HG02870 (cell line): ENCODE results near the gene DIRAS2.

Experiments used
- ATAC-seq: cut with Tn5 transposase; IDR thresholded peaks from one replicate; pipeline ENCODE4 v1.9.1; 2021; ENCODE audit warnings: mild to moderate bottlenecking, moderate library complexity; ENCODE audit not compliant: unreplicated experiment

Gene DIRAS2

DNA sequence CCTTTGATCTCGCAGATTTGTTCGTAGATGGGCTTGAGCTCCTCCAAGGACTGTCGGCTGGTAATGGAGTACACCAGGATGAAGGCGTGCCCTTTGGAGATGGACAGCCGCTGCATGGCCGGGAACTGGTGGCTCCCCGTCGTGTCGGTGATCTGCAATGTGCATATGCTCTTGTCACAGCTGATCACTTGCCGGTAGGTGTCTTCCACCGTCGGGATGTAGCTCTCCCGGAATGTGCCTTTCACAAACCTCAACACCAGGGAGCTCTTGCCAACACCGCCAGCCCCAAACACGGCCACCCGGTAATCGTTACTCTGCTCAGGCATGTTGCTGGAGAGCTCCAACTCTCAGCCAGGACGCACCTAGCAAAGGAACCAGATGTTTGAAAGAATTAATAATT, 29.1 kb downstream of the DIRAS2 start:
- ATAC-seq = no peak

DNA sequence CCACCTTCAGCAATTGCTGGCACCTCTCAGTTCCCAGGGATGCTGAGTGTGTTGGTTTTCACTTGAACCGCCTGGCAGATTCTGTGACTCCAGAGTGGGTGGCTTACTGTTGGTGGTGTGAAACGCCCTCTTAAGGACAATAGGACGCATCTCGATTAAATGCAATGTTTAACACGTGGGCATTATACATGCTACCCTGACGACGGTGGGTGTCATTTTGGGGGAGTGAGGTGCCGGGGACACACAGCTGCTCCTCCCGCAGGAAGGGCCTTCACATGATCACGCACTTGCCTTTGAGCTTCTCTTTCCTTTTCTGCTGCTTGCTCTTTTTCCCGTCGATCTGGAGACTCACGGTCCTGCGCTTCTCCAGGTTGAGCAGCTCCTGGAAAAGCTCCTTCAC, 29.7 kb downstream of the DIRAS2 start:
- ATAC-seq = no peak

DNA sequence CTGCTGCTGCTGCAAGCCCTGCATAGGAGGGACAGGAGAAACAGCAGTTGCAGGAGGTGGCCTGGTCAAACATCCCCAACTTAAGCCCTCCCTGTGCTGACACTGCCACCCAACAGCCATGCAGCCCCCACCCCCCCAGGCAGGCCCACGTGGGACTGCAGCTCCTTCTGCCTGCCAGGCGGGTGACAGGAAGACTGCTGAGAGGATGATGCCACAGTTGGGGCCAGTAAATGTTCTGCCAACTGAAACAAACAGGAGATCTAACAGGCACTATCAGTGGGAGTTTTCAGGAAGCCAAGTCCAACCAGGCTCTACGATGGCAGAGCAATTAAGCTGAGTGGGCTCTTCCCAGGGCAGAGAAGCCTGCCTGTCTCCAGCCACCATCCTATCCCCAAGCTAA, 31.1 kb downstream of the DIRAS2 start:
- ATAC-seq = no peak

DNA sequence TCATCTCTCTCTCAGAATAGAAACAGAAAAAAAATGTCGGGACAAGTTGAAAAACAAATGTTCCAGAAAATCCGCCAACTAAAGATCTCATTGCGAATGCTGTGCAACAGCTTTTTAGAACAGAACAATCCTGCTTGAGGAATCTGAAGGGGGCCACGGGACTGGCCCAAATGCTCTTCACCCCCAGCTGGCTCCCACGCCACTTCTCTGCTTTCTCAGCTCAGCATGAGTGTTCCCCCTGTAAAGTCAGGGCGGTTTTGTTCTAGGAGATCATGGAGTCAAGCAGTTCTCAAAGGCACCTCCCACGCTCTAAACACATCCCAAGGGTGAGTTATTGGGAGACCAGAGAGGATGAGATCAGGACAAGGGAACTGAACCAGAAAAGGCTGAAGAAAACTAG, 31.5 kb downstream of the DIRAS2 start:
- no peak for ATAC-seq

DNA sequence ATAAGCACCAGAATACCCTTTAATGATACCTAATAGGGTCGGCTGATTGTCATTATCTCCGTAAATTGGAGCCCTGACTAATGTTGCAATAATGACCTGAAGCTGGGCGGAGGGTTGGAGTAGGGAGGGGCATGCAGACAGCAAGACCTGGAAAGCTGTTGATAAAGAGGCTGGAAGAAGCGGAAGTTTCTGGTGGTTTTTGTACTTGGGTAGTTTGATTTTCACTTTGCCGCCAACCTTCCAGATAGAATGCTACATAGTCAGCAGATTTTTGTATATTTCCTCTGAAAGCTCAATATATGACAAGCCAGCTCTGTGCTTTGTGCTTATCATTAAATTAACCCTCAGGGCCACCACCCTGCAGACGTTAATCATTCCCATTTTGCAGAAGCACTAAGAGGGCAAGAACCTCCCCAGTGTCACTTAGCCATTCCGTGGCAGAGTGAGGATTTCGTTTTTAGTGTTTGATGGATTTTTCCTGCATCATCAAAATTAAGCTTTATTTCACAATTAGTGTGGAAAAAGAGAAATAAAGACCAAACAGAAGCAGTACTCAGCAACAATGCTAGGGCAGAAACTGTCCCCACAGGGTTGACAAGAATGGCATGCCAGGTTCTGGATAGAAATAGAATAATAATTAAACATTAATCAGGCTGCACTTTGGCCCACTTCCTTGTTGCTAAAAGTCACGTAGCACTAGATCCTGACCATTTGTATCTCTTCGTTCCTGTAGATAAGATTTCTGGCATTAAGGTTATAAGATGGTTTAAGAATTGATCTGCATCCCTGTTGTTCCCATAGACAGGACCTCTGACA, 34.7 kb downstream of the DIRAS2 start:
- ATAC-seq = no peak

DNA sequence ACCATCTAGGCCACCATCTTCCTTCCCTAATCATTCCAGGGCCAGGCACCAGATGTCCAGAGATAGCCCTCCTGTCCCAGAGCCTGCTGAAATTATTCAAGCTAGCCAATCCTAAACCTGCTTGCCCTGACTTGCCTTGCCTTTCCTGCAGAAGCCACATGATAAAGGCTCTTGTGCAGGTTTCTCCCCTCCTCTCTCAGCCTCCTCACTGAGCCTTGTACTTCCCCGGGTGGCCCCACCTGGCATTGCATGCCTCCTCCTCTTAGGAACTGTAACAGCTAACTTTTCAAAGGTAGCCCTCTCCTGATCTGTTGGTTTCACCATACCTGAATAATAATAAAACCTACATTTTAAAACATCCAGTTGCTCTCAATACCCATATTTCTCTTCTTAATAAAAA, 42.6 kb downstream of the DIRAS2 start:
- no peak for ATAC-seq

DNA sequence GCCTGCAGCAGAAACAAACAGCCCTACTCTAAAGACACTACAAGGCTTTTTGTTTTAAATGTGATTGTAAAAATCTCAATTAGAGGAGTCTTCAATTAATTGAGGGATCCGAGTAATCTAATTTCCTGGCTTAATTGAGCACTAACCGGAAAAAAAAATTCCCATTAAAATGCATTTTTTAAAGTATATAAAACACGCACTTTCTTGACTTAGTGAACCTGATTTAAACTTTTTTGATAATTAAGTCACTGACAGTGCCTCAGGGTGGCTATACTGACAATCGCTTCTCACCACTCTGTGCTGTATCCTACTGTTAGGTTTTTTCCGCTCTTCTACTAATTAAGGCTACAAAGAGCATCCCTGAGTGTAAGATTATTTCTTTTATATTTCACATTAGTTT, 44.4 kb downstream of the DIRAS2 start:
- no peak for ATAC-seq

DNA sequence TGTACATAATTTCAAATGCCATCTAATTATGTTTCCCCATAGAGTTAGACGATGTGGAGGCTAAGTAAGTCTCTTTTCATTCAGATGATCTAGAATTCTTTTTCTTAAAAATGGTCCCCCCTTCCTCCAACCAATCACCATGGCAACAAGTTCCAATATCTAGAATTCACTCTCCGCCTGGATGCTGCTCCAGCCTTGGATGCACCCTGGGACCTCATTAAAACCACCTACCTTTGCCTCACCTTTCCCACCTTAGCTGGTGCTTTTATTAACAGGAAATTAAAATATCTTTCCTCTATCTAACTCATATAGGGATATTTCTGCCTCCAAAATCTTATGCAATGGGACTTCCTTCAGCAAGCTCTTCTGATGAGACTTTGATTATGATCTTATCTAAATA, 49.0 kb downstream of the DIRAS2 start:
- no peak for ATAC-seq

DNA sequence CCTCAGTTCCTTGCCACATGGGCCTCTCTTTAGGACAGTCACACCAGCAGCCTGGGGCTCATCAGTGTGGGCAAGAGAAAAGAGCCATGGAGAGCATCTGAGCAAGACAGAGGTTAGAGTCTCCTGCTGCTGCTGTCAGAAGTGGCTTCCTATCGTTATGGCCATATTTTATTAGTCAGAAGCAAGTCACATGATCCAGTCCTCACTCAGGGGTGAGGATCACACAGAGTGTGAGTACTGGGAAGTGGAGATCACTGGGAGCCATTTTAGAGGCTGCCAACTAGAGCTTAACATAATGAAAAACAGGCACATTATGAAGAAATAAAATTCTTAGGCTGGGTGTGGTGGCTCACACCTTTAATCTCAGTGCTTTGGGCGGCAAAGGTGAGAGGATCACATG, 62.0 kb downstream of the DIRAS2 start:
- no peak for ATAC-seq

DNA sequence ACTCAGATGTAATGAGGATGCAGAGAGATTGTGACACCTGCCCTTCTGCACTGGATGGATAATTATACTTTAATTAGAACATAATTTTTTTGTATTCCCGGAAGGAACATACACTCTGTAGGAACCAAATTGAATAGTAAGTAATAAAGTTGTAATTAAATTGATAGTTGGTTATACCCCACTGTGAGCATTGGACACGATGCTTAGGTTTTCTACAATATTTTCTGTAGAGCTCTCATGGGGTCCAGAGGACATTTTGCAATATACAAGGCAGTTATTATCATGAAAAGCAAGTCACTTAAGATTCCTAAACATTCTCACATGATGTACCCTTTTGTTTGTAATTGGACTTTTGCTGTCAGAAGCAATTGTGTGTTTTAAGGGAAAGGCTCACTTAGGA, 63.4 kb downstream of the DIRAS2 start:
- no peak for ATAC-seq

DNA sequence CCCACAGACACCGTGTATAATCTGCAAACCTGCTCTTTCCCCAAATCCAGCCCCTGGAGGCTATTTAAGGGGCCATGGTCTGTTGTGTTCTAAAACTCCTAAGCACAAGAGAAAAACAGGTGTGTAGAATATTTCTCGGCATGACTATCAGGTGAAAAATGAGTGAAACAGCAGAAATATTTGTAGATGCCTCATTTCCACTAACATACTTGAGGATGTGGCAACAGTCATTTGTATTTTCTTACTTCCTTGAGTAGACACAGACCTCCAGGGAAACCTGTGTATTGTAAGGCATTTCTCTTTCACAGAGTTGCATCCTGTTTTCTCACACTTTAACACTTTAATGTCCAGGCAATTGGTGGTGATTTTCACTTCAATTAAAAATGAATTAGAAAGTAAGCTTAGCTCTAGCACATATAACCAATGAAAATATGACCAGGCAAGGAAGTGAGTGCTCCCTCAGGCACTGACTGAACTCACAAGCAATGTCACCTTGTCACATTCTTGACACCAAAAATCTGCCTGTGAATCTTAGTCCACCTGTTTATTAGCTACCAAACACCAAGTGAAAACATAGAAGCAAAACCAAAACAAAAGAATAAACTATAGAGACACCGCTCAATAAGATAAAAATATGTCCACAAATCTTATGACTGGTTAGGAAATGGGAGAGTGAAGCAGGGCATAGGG, 64.4 kb downstream of the DIRAS2 start:
- ATAC-seq = no peak

DNA sequence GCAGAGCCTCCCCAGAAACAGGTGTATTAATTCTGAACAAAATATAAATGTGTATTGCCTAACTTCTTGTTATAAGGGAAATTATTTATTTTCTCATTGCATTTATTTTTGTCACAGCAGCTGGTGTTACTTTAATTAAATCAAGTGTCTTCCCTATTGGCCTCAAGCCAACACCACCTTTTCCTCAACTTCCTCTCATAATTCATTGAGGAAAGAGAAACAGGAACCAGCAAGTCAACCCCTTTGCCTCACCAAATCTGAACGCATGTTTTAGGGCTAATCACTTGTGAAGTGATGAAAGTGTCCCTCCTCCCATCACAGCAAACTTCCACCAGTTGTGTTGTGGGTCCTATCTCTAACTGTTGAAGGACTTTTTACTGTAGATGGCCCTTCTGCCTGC, 73.1 kb downstream of the DIRAS2 start:
- ATAC-seq = no peak

DNA sequence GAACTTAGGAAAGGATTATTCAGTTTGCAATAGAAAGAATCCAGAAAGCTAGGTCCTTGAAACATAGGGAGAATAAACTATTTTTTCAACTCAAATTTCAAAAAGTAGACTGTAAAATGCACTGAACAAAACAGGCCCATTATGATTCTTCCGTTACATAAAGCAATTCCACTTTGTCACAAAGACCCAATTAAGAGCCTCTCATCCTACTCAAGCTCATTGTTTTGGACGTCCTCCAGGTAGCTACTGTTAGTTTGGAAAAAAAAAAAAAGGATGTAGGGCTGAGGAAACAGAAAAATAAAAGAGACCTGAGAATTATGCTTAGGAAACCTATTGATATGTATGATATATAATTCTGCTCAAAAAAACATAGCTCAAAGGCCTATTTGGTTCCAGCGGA, 74.0 kb downstream of the DIRAS2 start:
- ATAC-seq = no peak

DNA sequence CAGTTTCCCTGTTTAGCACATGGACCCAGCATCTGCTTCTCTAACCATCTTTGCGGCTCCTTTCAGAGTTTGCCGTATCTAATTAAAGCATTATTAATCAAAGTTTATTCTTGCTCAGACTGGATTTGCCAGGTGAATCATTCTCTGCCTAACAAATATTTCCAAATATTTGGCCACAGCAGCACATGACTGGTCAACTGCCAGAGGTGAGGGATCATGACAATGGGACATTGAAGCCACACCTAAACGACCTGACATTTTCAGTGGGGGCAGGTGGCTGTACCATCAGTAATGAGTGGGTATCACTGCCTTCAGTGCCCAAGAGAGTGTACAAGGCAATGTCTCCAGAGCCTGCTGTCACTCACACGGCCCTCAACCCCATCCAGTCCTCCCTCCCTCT, 80.4 kb downstream of the DIRAS2 start:
- ATAC-seq = no peak
